Transverse colon (tissue), 4 donors: ENCODE data around the gene CFD. TPM values are rescaled to one million over a fixed set of nuclear protein-coding genes. Genes with fewer than 3 reads are reported as not detected.
A peak's percentile ranks its signal among the peaks of the same experiment; 100 is the strongest.

Experiments used
- DNase-seq: peaks from one replicate; pipeline ENCODE4 v3.0.0-alpha.2; 2019
- H3K27ac ChIP-seq, 4 donors: fragments of 200-600 bp; sonication (generic); 2 replicates each; pipeline ENCODE4 v1.5.1; 2016 to 2018; ENCODE audit warnings: inconsistent platforms in 4 of 4
- H3K27me3 ChIP-seq: fragments of 200-600 bp; sonication (generic); 2 replicates; pipeline ENCODE4 v1.5.1; 2017; ENCODE audit warnings: inconsistent platforms
- H3K36me3 ChIP-seq, 4 donors: fragments of 200-600 bp; sonication (generic); 2 replicates each; pipeline ENCODE4 v1.5.1; 2017 to 2019; ENCODE audit warnings: inconsistent platforms in 4 of 4
- H3K4me1 ChIP-seq, 4 donors: fragments of 200-600 bp; sonication (generic); 2 replicates each; pipeline ENCODE4 v1.5.1; 2017 to 2020; ENCODE audit warnings: inconsistent platforms in 4 of 4
- H3K4me3 ChIP-seq, 4 donors: fragments of 200-600 bp; sonication (generic); 1 replicate in 1 of 4; 2 replicates in 3 of 4; pipeline versions ENCODE4 v1.5.1 to v1.6.1; 2017 to 2019; ENCODE audit warnings: inconsistent platforms in 4 of 4
- H3K9me3 ChIP-seq, 2 donors: fragments of 200-600 bp; sonication (generic); 2 replicates each; pipeline ENCODE4 v1.5.1; 2017 to 2019; ENCODE audit warnings: inconsistent platforms in 2 of 2
- CTCF ChIP-seq, 5 experiments: fragments of 200-600 bp in 3 of 5; fragments of 450-650 bp in 2 of 5; sonication (generic) in 3 of 5; IDR thresholded peaks; 1 replicate in 2 of 5; 2 replicates in 3 of 5; pipeline ENCODE4 v1.5.1; 2016 to 2017; ENCODE audit warnings: antibody characterized with exemption in 5 of 5, inconsistent platforms in 3 of 5, mild to moderate bottlenecking in 2 of 5, moderate library complexity in 1 of 5
- EP300 ChIP-seq: sonication (generic); formaldehyde crosslinking; IDR thresholded peaks from one replicate; pipeline ENCODE4 v1.6.1; 2017; ENCODE audit warnings: antibody characterized with exemption, low read depth
- POLR2A ChIP-seq: fragments of 450-650 bp; IDR thresholded peaks from one replicate; pipeline ENCODE4 v1.6.1; 2016; ENCODE audit warnings: antibody characterized with exemption, mild to moderate bottlenecking, moderate library complexity
- POLR2AphosphoS5 ChIP-seq, 3 donors: sonication (generic); formaldehyde crosslinking; IDR thresholded peaks; one replicate each; pipeline ENCODE4 v1.6.1; 2016; ENCODE audit warnings: antibody characterized with exemption in 3 of 3
- WGBS, 2 donors: methylation state at CpG; one replicate each; pipeline ENCODE4 v1.1.5; 2018; ENCODE audit warnings: low coverage in 1 of 2; 5-methylcytosine and 5-hydroxymethylcytosine counted together
- in situ Hi-C, 4 donors: fragments of 200-750 bp; cut with MboI; loops; one replicate each; pipeline versions ENCODE4 v1.15.0 to v1.15.1; 2017; ENCODE audit warnings: low sequenced_read_pairs in 3 of 4, low pct_ligation_motif_present in 1 of 4, low pct_unique_long_range_greater_than_20kb in 1 of 4
- intact Hi-C: fragments of 100-400 bp; cut with DNase I; formaldehyde crosslinking; loops from one replicate; pipeline ENCODE4 v1.15.1; 2023; ENCODE audit warnings: low total_unique reads
- small RNA-seq, 4 donors: library from RNA; depleted of rRNA; stranded (forward); fragments of <200 nt; gene quantifications; one replicate each; pipeline ENCODE3, GENCODE V24; 2016
- total RNA-seq, 4 donors: library from RNA; depleted of rRNA; stranded (reverse); fragments of >200 nt; gene quantifications; one replicate each; pipeline ENCODE4 v1.1.0, GENCODE V29; 2016

The CFD gene
- total RNA-seq, 4 donors from 2014 or later = 147 to 368 (median 208) TPM

- no peaks in the 10 kb centered on the region for H3K36me3 ChIP-seq
- H3K9me3 ChIP-seq = no peaks in the 10 kb centered on the region
- no peak for DNase-seq
- 93 to 96% methylated on average over 13 to 46 of the region's 54 CpGs for WGBS, 2 donors
- TF ChIP-seq CTCF (IDR thresholded peaks at IDR 0.05) (no peak), POLR2A (no peak), POLR2AphosphoS5 (IDR thresholded peaks at IDR 0.05) (no peak), EP300 (no peak)
- H3K27ac ChIP-seq = peak overlapping the region in 3 of 4 donors; percentile 13 to 100 (median 25)
- H3K4me1 ChIP-seq = peaks cover 9 to 42% (median 27%) of the 10 kb centered on the region in 4 donors
- intact Hi-C loops = loop anchor here (5.0 to 10.0 kb wide), 2 partner anchors 139 to 283 kb away; no protein-coding TSS in a partner anchor
- H3K27me3 ChIP-seq = peaks cover 4% of the 10 kb centered on the region
- in situ Hi-C loops = no loop called here
- peak overlapping the region in 1 of 4 donors; percentile 13 for H3K4me3 ChIP-seq
Observed at GRCh38 chr19:911197-912033, 52.0 kb downstream of the CFD start.

GRCh38 chr19:912181-913079 is 53.0 kb downstream of the CFD start:
- TF ChIP-seq POLR2AphosphoS5 (IDR thresholded peaks at IDR 0.05) (no peak), EP300 (no peak), CTCF (IDR thresholded peaks at IDR 0.05) (no peak), POLR2A (no peak)
- Histone ChIP-seq H3K4me1 (peaks cover 15 to 50% (median 34%) of the 10 kb centered on the region in 4 donors), H3K9me3 (no peaks in the 10 kb centered on the region), H3K4me3 (peak overlapping the region; percentile 89 to 99 (median 94)), H3K27ac (peak overlapping the region; percentile 90 to 100 (median 95)), H3K27me3 (peaks cover 14% of the 10 kb centered on the region), H3K36me3 (no peaks in the 10 kb centered on the region)
- intact Hi-C loops (loop anchor here (5.0 to 10.0 kb wide), 2 partner anchors 140 to 282 kb away; no protein-coding TSS in a partner anchor), in situ Hi-C loops (no loop called here)
- 0 to 2% methylated on average over 6 to 21 of the region's 69 CpGs for WGBS, 2 donors
- DNase-seq = no peak

Small RNAs within 50 kb of the gene (small RNA-seq; reads per million reads assigned to genes)
- gene MIR3187 (0 reads per million in 4 donors), gene RNU6-9 (0 to 0.14 (median 0) reads per million in 4 donors)

Other genes with a start within 250 kb of the CFD start
- 100 to 1,000 TPM in 1 of 4 donors, 10 to 100 TPM in 3; 45.9 to 114 (median 63.9) TPM for gene POLRMT, start 226.1 kb upstream of the CFD start, total RNA-seq
- gene FGF22, start 219.8 kb upstream of the CFD start, total RNA-seq = not detected
- gene RNF126, start 196.4 kb upstream of the CFD start, total RNA-seq = 100 to 1,000 TPM in 2 of 4 donors, 10 to 100 TPM in 2; 88.6 to 148 (median 102) TPM
- gene FSTL3, start 183.3 kb upstream of the CFD start, total RNA-seq = 10 to 100 TPM; 14.1 to 37.9 (median 31.2) TPM
- not detected for gene PRSS57, start 164.2 kb upstream of the CFD start, total RNA-seq
- gene PALM, start 150.7 kb upstream of the CFD start, total RNA-seq = 10 to 100 TPM; 14.1 to 99.3 (median 29.8) TPM
- gene MISP, start 108.6 kb upstream of the CFD start, total RNA-seq = 100 to 1,000 TPM; 197 to 501 (median 402) TPM
- gene PTBP1, start 62.2 kb upstream of the CFD start, total RNA-seq = 100 to 1,000 TPM; 145 to 258 (median 194) TPM
- gene PLPPR3, start 37.7 kb upstream of the CFD start, total RNA-seq = not detected
- gene AZU1, start 31.8 kb upstream of the CFD start, total RNA-seq = not detected
- gene PRTN3, start 18.7 kb upstream of the CFD start, total RNA-seq = not detected
- gene ELANE, start 7.4 kb upstream of the CFD start, total RNA-seq = 1 to 10 TPM in 1 of 4 donors, under 1 TPM in 1, not detected in 2; 0.79 to 2.2 TPM
- 100 to 1,000 TPM in 1 of 4 donors, 10 to 100 TPM in 3; 58.1 to 158 (median 78.4) TPM for gene MED16, start 33.5 kb downstream of the CFD start, total RNA-seq
- gene RNU6-9, start 33.8 kb downstream of the CFD start, total RNA-seq = not detected
- gene R3HDM4, start 53.6 kb downstream of the CFD start, total RNA-seq = 10 to 100 TPM; 43.8 to 49.4 (median 46.7) TPM
- not detected for gene KISS1R, start 57.7 kb downstream of the CFD start, total RNA-seq
- gene ARID3A, start 66.4 kb downstream of the CFD start, total RNA-seq = 1 to 10 TPM; 2.2 to 8.7 (median 4.3) TPM
- gene WDR18, start 124.7 kb downstream of the CFD start, total RNA-seq = 10 to 100 TPM; 23.1 to 47.4 (median 39.0) TPM
- gene GRIN3B, start 140.8 kb downstream of the CFD start, total RNA-seq = 1 to 10 TPM in 1 of 4 donors, not detected in 3; 1.6 TPM
- 100 to 1,000 TPM; 226 to 676 (median 303) TPM for gene TMEM259, start 161.5 kb downstream of the CFD start, total RNA-seq
- gene RNU6-2, start 161.9 kb downstream of the CFD start, total RNA-seq = not detected
- 10 to 100 TPM; 39.2 to 57.6 (median 48.2) TPM for gene CNN2, start 166.9 kb downstream of the CFD start, total RNA-seq
- 100 to 1,000 TPM in 1 of 4 donors, 10 to 100 TPM in 3; 47.1 to 128 (median 82.0) TPM for gene ABCA7, start 180.4 kb downstream of the CFD start, total RNA-seq
- 100 to 1,000 TPM in 1 of 4 donors, 10 to 100 TPM in 2, 1 to 10 TPM in 1; 10.0 to 174 (median 76.9) TPM for gene ARHGAP45, start 207.5 kb downstream of the CFD start, total RNA-seq
- gene POLR2E, start 235.7 kb downstream of the CFD start, total RNA-seq = 100 to 1,000 TPM in 2 of 4 donors, 10 to 100 TPM in 2; 74.8 to 167 (median 103) TPM
- gene GPX4, start 244.3 kb downstream of the CFD start, total RNA-seq = 100 to 1,000 TPM; 115 to 426 (median 261) TPM